HUES6 (cell line): ENCODE measurements around the gene HDGFL3.
"Not testable (repeated sequence)": the region's sequence is repeated elsewhere in the genome, so short reads cannot be mapped to it uniquely, and the experiment has no call there.

Source experiments
- H3K27ac ChIP-seq: 2 replicates; pipeline ENCODE4 v1.7.0; 2013; ENCODE audit warnings: low read depth, mild to moderate bottlenecking, low read length, inconsistent platforms
- H3K27me3 ChIP-seq: 2 replicates; pipeline ENCODE4 v1.6.1; 2013; ENCODE audit warnings: low read length; ENCODE audit not compliant: control insufficient read depth, insufficient read depth
- H3K36me3 ChIP-seq: 2 replicates; pipeline ENCODE4 v1.6.1; 2013; ENCODE audit warnings: low read length; ENCODE audit not compliant: control insufficient read depth, insufficient read depth
- H3K4me1 ChIP-seq: 2 replicates; pipeline ENCODE4 v1.6.1; 2013; ENCODE audit warnings: low read length; ENCODE audit not compliant: control insufficient read depth, insufficient read depth
- H3K4me3 ChIP-seq: 2 replicates; pipeline ENCODE4 v1.5.1; 2013; ENCODE audit warnings: low read depth, low read length
- H3K9ac ChIP-seq: one replicate; pipeline ENCODE4 v1.6.1; 2013; ENCODE audit warnings: mild to moderate bottlenecking, low read length
- H3K9me3 ChIP-seq: 2 replicates; pipeline ENCODE4 v1.6.1; 2013; ENCODE audit warnings: low read depth, low read length; ENCODE audit not compliant: control insufficient read depth, insufficient read depth

Gene HDGFL3

DNA sequence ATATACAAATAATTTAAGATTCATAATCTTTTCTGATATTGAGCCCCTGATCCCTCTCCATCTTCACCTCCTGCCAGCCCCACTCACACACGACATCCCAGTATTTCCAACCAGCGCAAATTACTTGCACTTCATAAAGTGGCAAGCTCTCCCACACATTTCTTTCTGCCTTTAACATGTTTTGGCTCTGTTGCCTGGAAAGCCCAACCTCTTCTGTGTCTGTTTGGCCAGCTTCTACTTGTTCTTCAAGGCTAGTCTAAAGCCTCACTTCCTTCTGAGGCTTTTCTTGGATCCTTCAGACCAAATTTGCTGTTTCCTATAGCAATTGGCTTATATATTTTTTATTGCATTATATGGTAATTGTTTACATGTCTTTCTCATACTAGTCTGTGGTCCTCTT is 105.3 kb downstream of the HDGFL3 start:
- no peaks in the 10 kb centered on the region for H3K36me3 ChIP-seq

DNA sequence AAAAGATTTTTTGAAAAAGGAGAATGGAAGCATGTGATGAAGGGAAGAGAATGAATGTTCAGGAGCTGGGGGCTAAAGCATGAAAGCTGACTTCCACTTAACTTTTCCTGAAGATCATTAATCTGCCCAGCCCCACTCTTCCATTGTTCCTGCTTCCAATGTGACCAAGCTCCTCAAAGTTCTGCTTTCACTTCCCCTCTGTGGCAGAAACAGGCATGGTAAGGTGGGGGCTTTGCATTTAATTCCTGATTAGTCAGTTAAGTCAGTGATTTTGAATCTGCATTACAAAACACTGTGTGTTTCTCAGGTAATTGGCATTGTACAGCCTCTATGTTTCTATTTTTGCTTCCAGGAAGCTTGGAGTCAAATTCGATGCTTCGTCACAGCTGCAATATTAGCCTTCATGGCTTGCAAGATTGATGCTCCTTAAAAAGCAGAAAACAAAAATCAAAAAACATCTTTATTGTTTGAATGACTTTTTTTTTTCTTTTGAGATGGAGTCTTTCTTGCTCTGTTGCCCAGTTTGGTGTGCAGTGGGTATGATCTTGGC is 107.5 kb downstream of the HDGFL3 start:
- Histone ChIP-seq H3K36me3 (no peaks in the 10 kb centered on the region), H3K4me3 (no peak overlapping the region), H3K27ac (no peak overlapping the region), H3K9me3 (no peaks in the 10 kb centered on the region), H3K4me1 (no peaks in the 10 kb centered on the region), H3K27me3 (peaks cover 15% of the 10 kb centered on the region; the same call in 1 of the 2 replicates), H3K9ac (no peak overlapping the region)

More for the DNA sequence above, 105.3 kb downstream of the HDGFL3 start:
- Histone ChIP-seq H3K27me3 (peaks cover 28% of the 10 kb centered on the region), H3K9ac (no peak overlapping the region), H3K27ac (no peak overlapping the region), H3K4me1 (0 out of 2 replicates have a peak, but pooled peaks cover 5% of the 10 kb centered on the region), H3K4me3 (no peak overlapping the region), H3K9me3 (no peaks in the 10 kb centered on the region)

GRCh38 chr15:83099290-83099689 is 108.3 kb downstream of the HDGFL3 start:
- Histone ChIP-seq H3K9me3 (no peaks in the 10 kb centered on the region), H3K9ac (no peak overlapping the region), H3K27ac (no peak overlapping the region), H3K4me3 (no peak overlapping the region), H3K36me3 (no peaks in the 10 kb centered on the region), H3K4me1 (no peaks in the 10 kb centered on the region), H3K27me3 (peaks cover 15% of the 10 kb centered on the region; the same call in 1 of the 2 replicates)

GRCh38 chr15:83098079-83098478 is 109.5 kb downstream of the HDGFL3 start:
- H3K9ac ChIP-seq = no peak overlapping the region
- H3K36me3 ChIP-seq = no peaks in the 10 kb centered on the region
- H3K4me3 ChIP-seq = no peak overlapping the region
- H3K4me1 ChIP-seq = no peaks in the 10 kb centered on the region
- no peak overlapping the region for H3K27ac ChIP-seq
- H3K27me3 ChIP-seq = peaks cover 15% of the 10 kb centered on the region; the same call in 1 of the 2 replicates
- H3K9me3 ChIP-seq = no peaks in the 10 kb centered on the region

GRCh38 chr15:83094583-83094982 is 113.0 kb downstream of the HDGFL3 start:
- Histone ChIP-seq H3K9ac (no peak overlapping the region), H3K27ac (no peak overlapping the region), H3K4me3 (no peak overlapping the region)

GRCh38 chr15:83092309-83092976 is 115.2 kb downstream of the HDGFL3 start:
- Histone ChIP-seq H3K9me3 (no peaks in the 10 kb centered on the region), H3K9ac (no peak overlapping the region), H3K36me3 (no peaks in the 10 kb centered on the region), H3K4me3 (no peak overlapping the region), H3K4me1 (no peaks in the 10 kb centered on the region), H3K27me3 (0 out of 2 replicates have a peak, but pooled peaks cover 3% of the 10 kb centered on the region), H3K27ac (no peak overlapping the region)

More at GRCh38 chr15:83094583-83094982, 113.0 kb downstream of the HDGFL3 start:
- Histone ChIP-seq H3K9me3 (no peaks in the 10 kb centered on the region), H3K27me3 (0 out of 2 replicates have a peak, but pooled peaks cover 3% of the 10 kb centered on the region), H3K36me3 (no peaks in the 10 kb centered on the region), H3K4me1 (no peaks in the 10 kb centered on the region)

GRCh38 chr15:83091965-83092308 is 115.7 kb downstream of the HDGFL3 start:
- not testable (repeated sequence) for H3K4me3 ChIP-seq, H3K9ac ChIP-seq

GRCh38 chr15:83090465-83090864 is 117.2 kb downstream of the HDGFL3 start:
- no peaks in the 10 kb centered on the region for H3K9me3 ChIP-seq
- H3K27ac ChIP-seq = no peak overlapping the region
- no peak overlapping the region for H3K4me3 ChIP-seq
- no peaks in the 10 kb centered on the region for H3K36me3 ChIP-seq
- no peaks in the 10 kb centered on the region for H3K27me3 ChIP-seq
- H3K4me1 ChIP-seq = no peaks in the 10 kb centered on the region
- H3K9ac ChIP-seq = no peak overlapping the region

More at GRCh38 chr15:83091965-83092308, 115.7 kb downstream of the HDGFL3 start:
- not testable (repeated sequence) for H3K36me3 ChIP-seq, H3K4me1 ChIP-seq, H3K27ac ChIP-seq, H3K9me3 ChIP-seq, H3K27me3 ChIP-seq

DNA sequence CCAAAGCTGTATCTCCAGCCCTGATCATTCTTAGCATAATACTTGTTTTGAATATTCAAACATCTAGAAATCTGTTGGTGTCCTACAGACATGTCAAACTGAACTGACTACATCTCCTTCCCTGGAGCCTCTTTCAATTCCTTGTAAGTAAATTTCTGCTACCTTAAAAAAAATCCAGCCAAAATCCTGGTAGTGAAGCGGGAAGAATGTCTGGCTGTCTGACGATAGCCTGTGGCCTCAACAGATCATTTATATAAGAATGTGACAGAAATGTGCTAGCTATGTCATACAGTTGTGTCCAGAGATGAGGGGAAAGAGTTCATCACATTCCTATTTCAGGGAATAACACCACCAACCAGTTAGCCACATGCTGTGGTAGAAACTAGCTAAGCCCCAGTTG is 118.7 kb downstream of the HDGFL3 start:
- H3K4me3 ChIP-seq = no peak overlapping the region
- H3K27me3 ChIP-seq = no peaks in the 10 kb centered on the region
- no peaks in the 10 kb centered on the region for H3K36me3 ChIP-seq
- H3K27ac ChIP-seq = no peak overlapping the region
- no peaks in the 10 kb centered on the region for H3K4me1 ChIP-seq
- no peak overlapping the region for H3K9ac ChIP-seq
- H3K9me3 ChIP-seq = no peaks in the 10 kb centered on the region

DNA sequence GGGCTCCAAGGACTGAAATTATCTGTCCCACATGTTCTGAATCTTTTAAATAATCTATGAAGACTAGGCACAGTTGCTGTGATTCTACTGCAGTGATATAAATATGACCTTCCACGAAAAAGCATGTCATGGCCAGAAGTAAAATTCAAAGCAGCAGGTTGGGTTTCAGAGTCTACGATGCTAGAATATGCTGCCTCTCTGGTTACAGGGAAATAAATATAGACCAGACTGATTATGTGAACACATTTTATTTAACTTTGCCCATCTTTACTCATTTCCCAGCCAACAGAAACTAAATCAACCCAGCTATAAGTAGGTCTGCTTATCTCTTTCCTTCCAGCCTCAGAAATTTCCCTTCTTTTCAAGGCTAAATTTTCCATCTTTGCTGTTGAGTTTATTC is 120.0 kb downstream of the HDGFL3 start:
- Histone ChIP-seq H3K9ac (no peak overlapping the region), H3K4me1 (no peaks in the 10 kb centered on the region), H3K27ac (no peak overlapping the region), H3K9me3 (no peaks in the 10 kb centered on the region), H3K27me3 (no peaks in the 10 kb centered on the region), H3K36me3 (no peaks in the 10 kb centered on the region), H3K4me3 (no peak overlapping the region)

- not testable (repeated sequence) for H3K9ac ChIP-seq, H3K27ac ChIP-seq, H3K9me3 ChIP-seq
Measured at GRCh38 chr15:83085864-83086552, 121.6 kb downstream of the HDGFL3 start.

More at GRCh38 chr15:83085864-83086552, 121.6 kb downstream of the HDGFL3 start:
- H3K36me3 ChIP-seq, H3K27me3 ChIP-seq, H3K4me3 ChIP-seq, H3K4me1 ChIP-seq: not testable (repeated sequence)
